Transverse colon (tissue), 4 donors: ENCODE measurements around the gene CFAP299. TPM values are rescaled to one million over a fixed set of nuclear protein-coding genes. Genes with fewer than 3 reads are reported as not detected.
"Not testable (repeated sequence)": the region's sequence is repeated elsewhere in the genome, so short reads cannot be mapped to it uniquely, and the experiment has no call there.

Experiments used
- DNase-seq: peaks from one replicate; pipeline ENCODE4 v3.0.0-alpha.2; 2019
- H3K27ac ChIP-seq, 4 donors: fragments of 200-600 bp; sonication (generic); 2 replicates each; pipeline ENCODE4 v1.5.1; 2016 to 2018; ENCODE audit warnings: inconsistent platforms in 4 of 4
- H3K27me3 ChIP-seq: fragments of 200-600 bp; sonication (generic); 2 replicates; pipeline ENCODE4 v1.5.1; 2017; ENCODE audit warnings: inconsistent platforms
- H3K36me3 ChIP-seq, 4 donors: fragments of 200-600 bp; sonication (generic); 2 replicates each; pipeline ENCODE4 v1.5.1; 2017 to 2019; ENCODE audit warnings: inconsistent platforms in 4 of 4
- H3K4me1 ChIP-seq, 4 donors: fragments of 200-600 bp; sonication (generic); 2 replicates each; pipeline ENCODE4 v1.5.1; 2017 to 2020; ENCODE audit warnings: inconsistent platforms in 4 of 4
- H3K4me3 ChIP-seq, 4 donors: fragments of 200-600 bp; sonication (generic); 1 replicate in 1 of 4; 2 replicates in 3 of 4; pipeline versions ENCODE4 v1.5.1 to v1.6.1; 2017 to 2019; ENCODE audit warnings: inconsistent platforms in 4 of 4
- H3K9me3 ChIP-seq, 2 donors: fragments of 200-600 bp; sonication (generic); 2 replicates each; pipeline ENCODE4 v1.5.1; 2017 to 2019; ENCODE audit warnings: inconsistent platforms in 2 of 2
- CTCF ChIP-seq, 5 experiments: fragments of 200-600 bp in 3 of 5; fragments of 450-650 bp in 2 of 5; sonication (generic) in 3 of 5; IDR thresholded peaks; 1 replicate in 2 of 5; 2 replicates in 3 of 5; pipeline ENCODE4 v1.5.1; 2016 to 2017; ENCODE audit warnings: antibody characterized with exemption in 5 of 5, inconsistent platforms in 3 of 5, mild to moderate bottlenecking in 2 of 5, moderate library complexity in 1 of 5
- EP300 ChIP-seq: sonication (generic); formaldehyde crosslinking; IDR thresholded peaks from one replicate; pipeline ENCODE4 v1.6.1; 2017; ENCODE audit warnings: antibody characterized with exemption, low read depth
- POLR2A ChIP-seq: fragments of 450-650 bp; IDR thresholded peaks from one replicate; pipeline ENCODE4 v1.6.1; 2016; ENCODE audit warnings: antibody characterized with exemption, mild to moderate bottlenecking, moderate library complexity
- POLR2AphosphoS5 ChIP-seq, 3 donors: sonication (generic); formaldehyde crosslinking; IDR thresholded peaks; one replicate each; pipeline ENCODE4 v1.6.1; 2016; ENCODE audit warnings: antibody characterized with exemption in 3 of 3
- WGBS, 2 donors: methylation state at CpG; one replicate each; pipeline ENCODE4 v1.1.5; 2018; ENCODE audit warnings: low coverage in 1 of 2; 5-methylcytosine and 5-hydroxymethylcytosine counted together
- in situ Hi-C, 4 donors: fragments of 200-750 bp; cut with MboI; loops; one replicate each; pipeline versions ENCODE4 v1.15.0 to v1.15.1; 2017; ENCODE audit warnings: low sequenced_read_pairs in 3 of 4, low pct_ligation_motif_present in 1 of 4, low pct_unique_long_range_greater_than_20kb in 1 of 4
- intact Hi-C: fragments of 100-400 bp; cut with DNase I; formaldehyde crosslinking; loops from one replicate; pipeline ENCODE4 v1.15.1; 2023; ENCODE audit warnings: low total_unique reads
- total RNA-seq, 4 donors: library from RNA; depleted of rRNA; stranded (reverse); fragments of >200 nt; gene quantifications; one replicate each; pipeline ENCODE4 v1.1.0, GENCODE V29; 2016

CFAP299 gene
- total RNA-seq, 4 donors from 2014 or later, result not detected

- no peak overlapping the region for H3K4me3 ChIP-seq
- no peak for TF ChIP-seq POLR2A
- TF ChIP-seq POLR2AphosphoS5 (IDR thresholded peaks at IDR 0.05), result no peak
- TF ChIP-seq CTCF (IDR thresholded peaks at IDR 0.05), result no peak
- no peak for TF ChIP-seq EP300
- WGBS, 2 donors, result 42 to 45% methylated on average over 4 of the region's 4 CpGs
- intact Hi-C loops, result no loop called here
- in situ Hi-C loops, result no loop called here
- H3K27me3 ChIP-seq, result no peaks in the 10 kb centered on the region
- H3K27ac ChIP-seq, result no peak overlapping the region
- no peaks in the 10 kb centered on the region for H3K36me3 ChIP-seq
- peaks cover 0 to 4% (median 0%) of the 10 kb centered on the region in 4 donors for H3K4me1 ChIP-seq
- H3K9me3 ChIP-seq, result no peaks in the 10 kb centered on the region
- no peak for DNase-seq
Observed at GRCh38 chr4:80425124-80426100, 89.9 kb downstream of the CFAP299 start.

- intact Hi-C loops, result no loop called here
- Histone ChIP-seq H3K4me1 (no peaks in the 10 kb centered on the region), H3K4me3 (no peak overlapping the region), H3K27me3 (no peaks in the 10 kb centered on the region), H3K9me3 (no peaks in the 10 kb centered on the region), H3K27ac (no peak overlapping the region), H3K36me3 (no peaks in the 10 kb centered on the region)
- in situ Hi-C loops, result no loop called here
- DNase-seq, result no peak
- 79 to 83% methylated on average over 4 to 5 of the region's 5 CpGs for WGBS, 2 donors
- no peak for TF ChIP-seq POLR2AphosphoS5 (IDR thresholded peaks at IDR 0.05)
- no peak for TF ChIP-seq POLR2A
- no peak for TF ChIP-seq EP300
- no peak for TF ChIP-seq CTCF (IDR thresholded peaks at IDR 0.05)
Observed at GRCh38 chr4:80431203-80431965, 95.9 kb downstream of the CFAP299 start.

- in situ Hi-C loops (no loop called here), intact Hi-C loops (no loop called here)
- no peak for TF ChIP-seq EP300
- no peak for TF ChIP-seq POLR2A
- TF ChIP-seq POLR2AphosphoS5 (IDR thresholded peaks at IDR 0.05), result no peak
- TF ChIP-seq CTCF (IDR thresholded peaks at IDR 0.05), result no peak
- Histone ChIP-seq H3K4me1 (no peaks in the 10 kb centered on the region), H3K27ac (no peak overlapping the region), H3K9me3 (no peaks in the 10 kb centered on the region), H3K36me3 (no peaks in the 10 kb centered on the region), H3K4me3 (no peak overlapping the region), H3K27me3 (no peaks in the 10 kb centered on the region)
- 83 to 86% methylated on average over 1 of the region's 1 CpG for WGBS, 2 donors
- no peak for DNase-seq
Observed at GRCh38 chr4:80434238-80434637, 98.7 kb downstream of the CFAP299 start.

GRCh38 chr4:80438016-80438415 lies 102.5 kb downstream of the CFAP299 start:
- DNase-seq, result no peak
- WGBS, 2 donors, result 38 to 75% methylated on average over 1 of the region's 1 CpG
- Histone ChIP-seq H3K27me3 (no peaks in the 10 kb centered on the region), H3K9me3 (no peaks in the 10 kb centered on the region), H3K4me1 (no peaks in the 10 kb centered on the region), H3K4me3 (no peak overlapping the region), H3K36me3 (no peaks in the 10 kb centered on the region), H3K27ac (no peak overlapping the region)
- TF ChIP-seq CTCF (IDR thresholded peaks at IDR 0.05), result no peak
- in situ Hi-C loops, result no loop called here
- intact Hi-C loops, result no loop called here

- in situ Hi-C loops, H3K9me3 ChIP-seq, H3K36me3 ChIP-seq, H3K27me3 ChIP-seq, H3K4me3 ChIP-seq, H3K4me1 ChIP-seq, H3K27ac ChIP-seq: not testable (repeated sequence)
- intact Hi-C loops, result loop anchor here (1.0 kb wide), 1 partner anchor 13 kb away; no protein-coding TSS in a partner anchor
- 74 to 100% methylated on average over 1 to 14 of the region's 14 CpGs for WGBS, 2 donors
- DNase-seq, result peak; percentile 17
Observed at GRCh38 chr4:80439294-80440061, 103.9 kb downstream of the CFAP299 start.
